ENCODE measurements around the gene PPP1R13B. TPM values are rescaled to one million over a fixed set of nuclear protein-coding genes. Genes with fewer than 3 reads are reported as not detected.

PPP1R13B gene
- polyA plus RNA-seq, 4 donors: 26.0 to 41.4 (median 33.3) TPM

- no peak for DNase-seq (ENCODE audit: low read depth in 4 of 4, low spot score in 2 of 4)
Observed at GRCh38 chr14:103881268-103882201, 34.2 kb upstream of the PPP1R13B start.

DNA sequence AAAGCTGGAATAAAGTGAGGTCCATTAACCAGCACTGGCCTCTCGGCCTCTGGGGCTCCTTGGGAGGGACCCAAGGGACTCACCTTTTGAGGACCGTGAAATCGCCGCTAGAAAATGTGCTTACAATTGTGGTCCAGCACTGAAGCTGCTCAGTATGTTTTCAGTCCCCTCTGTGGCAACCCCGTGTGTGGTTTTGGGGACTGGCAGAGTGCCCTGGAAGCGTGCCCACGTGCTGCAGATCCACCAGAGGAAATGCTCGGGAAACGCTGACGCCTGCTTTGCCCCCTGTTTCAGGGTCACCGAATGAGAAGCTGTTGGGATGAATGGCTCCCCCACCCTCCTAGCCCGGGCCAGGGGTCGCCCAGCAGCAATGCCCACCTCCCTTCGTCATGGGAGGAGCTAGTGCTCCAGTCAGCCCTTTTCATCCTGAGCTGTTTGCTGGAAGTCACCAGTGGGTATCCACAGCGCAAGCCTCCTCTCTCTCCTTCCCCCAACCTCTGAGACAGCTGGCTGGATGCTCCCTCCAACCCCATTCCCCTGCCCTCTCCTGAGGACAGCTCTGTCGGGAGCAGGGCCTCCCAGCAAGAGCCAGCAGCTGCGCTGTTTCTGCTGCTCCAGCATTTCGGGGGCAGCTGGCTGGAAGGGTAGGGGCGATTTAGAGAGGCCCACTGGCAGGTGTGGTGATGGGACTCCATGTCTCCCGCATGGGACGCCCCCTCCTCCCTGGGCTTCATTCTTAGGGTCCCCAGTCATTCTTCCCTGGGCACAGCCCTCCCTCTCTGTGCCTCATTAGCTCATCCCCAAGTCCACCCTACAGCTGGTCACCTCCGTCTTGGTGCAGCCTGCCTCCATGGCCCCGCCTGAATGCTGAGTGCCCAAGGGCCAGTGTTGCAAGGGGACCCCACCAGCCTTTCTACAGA is 33.2 kb upstream of the PPP1R13B start:
- DNase-seq (ENCODE audit: low read depth in 4 of 4, low spot score in 2 of 4): no peak

- peak in 1 of 4 donors; percentile 42 for DNase-seq (ENCODE audit: low read depth in 4 of 4, low spot score in 2 of 4)
Observed at GRCh38 chr14:103879570-103880347, 32.4 kb upstream of the PPP1R13B start.

GRCh38 chr14:103879118-103879569 is 31.8 kb upstream of the PPP1R13B start:
- no peak for DNase-seq (ENCODE audit: low read depth in 4 of 4, low spot score in 2 of 4)

GRCh38 chr14:103878180-103878579 is 30.8 kb upstream of the PPP1R13B start:
- no peak for DNase-seq (ENCODE audit: low read depth in 4 of 4, low spot score in 2 of 4)

DNA sequence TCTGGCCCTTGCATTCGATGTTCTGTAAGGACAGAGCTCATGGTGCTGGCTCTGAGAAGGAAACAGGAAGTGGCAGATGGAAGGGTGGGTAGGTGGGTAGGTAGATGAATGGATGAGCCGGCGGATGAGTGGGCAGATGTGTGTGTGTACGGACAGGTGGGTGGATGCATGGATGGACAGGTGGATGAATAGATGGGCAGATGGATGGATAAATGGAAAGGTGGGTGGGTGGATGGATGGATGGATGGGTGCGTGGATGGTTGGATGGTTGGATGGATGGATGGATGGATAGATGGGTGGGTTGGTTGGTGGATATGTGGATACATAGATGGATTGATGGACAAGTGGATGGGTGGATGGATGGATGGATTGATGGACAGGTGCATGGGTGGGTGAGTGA is 27.6 kb upstream of the PPP1R13B start:
- no peak for DNase-seq (ENCODE audit: low read depth in 4 of 4, low spot score in 2 of 4)

DNA sequence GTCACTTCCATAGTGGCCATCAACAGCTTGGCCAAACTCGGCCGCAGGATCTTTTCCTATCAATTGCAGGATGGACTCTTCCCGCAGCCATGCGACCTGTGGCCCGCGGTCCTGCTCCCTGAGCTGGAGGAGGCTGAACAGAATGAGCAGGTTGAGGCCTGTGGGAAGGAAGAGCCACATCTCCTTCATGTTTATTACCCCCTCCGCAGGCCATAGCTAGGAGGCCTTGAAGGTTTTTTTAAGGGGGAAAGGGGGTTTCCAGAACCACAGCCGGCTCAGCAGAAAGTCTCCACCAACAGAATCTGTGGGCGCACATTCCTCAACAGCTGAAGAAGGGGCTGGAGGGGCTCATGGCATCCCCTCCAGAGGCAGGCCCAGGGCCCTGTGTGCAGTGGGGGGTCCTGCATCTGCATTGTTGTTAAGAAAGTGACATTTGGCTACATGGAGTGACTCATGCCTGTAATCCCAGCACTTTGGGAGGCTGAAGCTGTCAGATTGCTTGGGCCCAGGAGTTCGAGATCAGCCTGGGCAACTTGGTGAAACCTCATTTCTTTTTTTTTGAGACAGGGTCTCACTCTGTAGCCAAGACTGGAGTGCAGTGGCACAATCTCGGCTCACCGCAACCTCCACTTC is 25.2 kb upstream of the PPP1R13B start:
- no peak for DNase-seq (ENCODE audit: low read depth in 4 of 4, low spot score in 2 of 4)

DNA sequence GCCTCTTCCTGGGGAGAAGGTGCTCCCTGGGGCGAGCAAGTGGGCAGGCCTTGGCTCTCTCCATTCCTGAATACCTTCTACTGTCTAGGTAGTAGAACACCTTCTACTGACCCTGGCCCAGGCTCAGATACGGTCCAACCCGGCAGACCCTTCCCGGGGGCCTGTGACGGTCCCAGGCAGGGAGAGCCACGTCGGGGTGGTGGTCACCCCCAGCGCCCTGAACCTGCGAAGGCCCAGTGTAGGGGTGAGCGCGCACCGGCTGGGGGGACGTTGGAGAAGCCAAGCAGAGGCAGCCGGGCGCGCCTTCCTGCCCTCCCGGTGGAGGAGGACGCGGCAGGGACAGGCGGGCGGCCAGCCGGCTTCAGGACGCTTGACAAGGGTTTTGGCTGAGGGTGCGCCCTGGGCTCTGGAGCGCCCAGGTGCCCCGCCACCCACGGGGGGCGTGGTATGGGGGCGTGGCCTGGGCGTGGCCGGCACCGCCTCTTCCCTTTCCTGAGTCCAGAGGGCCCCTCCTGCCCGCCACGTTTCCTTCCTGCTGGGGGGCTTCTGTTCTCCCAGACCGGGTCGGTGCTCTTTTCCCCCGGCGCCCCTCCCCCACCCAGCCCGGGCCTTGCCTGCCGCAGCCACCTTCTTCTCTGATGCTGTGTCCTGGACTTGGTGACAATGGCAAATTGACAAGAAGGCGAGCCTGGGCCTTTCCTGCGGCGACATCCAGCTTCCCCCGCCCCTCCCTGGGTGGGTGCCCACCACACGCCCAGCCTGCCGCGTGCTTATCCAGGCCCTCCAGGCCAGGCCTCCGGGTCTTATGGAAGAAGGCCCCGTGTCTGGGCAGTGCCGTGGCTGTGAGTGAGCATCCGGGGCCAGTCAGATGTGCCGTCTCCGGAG is 24.5 kb upstream of the PPP1R13B start:
- peak in 1 of 4 donors; percentile 29 for DNase-seq (ENCODE audit: low read depth in 4 of 4, low spot score in 2 of 4)

DNA sequence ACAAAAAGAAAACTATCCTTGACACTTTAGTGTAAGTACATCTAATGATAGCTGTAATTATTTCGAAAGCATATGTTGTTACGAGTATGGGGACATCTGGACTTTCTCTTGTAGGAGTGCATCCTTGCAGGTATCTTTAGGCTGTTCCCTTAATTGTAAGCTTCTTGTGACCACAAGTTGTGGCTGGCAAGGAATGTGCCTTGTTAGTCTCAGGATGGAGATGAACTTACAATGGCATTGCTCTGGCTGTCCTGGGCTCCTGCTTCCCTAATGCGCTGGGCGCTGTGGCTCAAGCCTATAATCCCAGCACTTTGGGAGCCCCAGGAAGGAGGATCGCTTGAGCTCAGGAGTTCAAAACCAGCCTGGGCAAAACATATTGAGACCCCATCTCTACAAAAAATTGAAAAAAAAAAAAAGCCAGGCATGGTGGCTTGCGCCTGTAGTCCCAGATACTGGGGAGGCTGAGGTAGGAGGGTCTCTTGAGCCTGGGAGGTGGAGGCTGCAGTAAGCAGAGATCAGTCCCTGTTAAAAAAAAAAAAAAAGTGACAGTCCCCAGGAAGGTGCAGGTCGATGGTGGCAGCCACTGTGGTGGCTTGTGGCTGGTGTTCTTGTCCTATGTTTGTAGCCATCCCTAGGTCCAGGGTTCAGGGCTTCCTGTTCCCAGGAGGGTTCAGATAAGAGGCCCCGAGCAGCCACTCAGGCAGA is 23.7 kb upstream of the PPP1R13B start:
- DNase-seq (ENCODE audit: low read depth in 4 of 4, low spot score in 2 of 4): no peak

DNA sequence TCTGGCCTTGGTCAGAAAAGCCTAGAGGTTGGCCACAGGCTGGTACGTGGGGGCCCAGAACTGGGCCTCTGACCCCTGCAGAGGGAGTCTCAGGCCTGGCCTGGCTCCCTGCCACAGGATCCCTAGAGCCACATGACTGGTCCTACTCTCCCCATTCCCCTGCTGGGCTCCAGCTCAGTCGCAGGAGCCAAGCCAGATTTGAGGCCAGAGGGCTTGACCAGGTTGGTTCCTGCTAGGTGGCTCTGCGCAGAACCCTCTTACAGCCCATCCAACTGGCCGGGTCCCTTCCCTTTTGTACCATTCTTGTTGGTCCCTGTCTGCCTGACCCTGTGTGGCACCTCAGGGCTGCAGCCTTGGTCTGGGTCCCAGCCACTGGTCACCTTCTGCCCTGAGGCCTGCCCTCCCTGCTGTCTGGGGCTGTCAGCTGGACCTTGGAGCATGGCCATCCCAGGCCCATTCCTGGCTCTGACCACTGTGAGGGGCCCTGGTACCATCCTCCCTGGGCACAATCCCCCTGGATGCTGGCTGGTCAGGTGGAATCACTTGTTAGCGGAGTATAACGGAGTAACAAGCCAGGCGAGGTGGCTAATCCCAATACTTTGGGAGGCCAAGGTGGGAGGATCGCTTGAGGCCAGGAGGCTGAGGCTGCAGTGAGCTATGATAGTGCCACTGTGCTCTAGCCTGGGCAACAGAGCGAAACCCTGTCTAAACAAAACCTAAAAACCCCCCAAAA is 22.9 kb upstream of the PPP1R13B start:
- no peak for DNase-seq (ENCODE audit: low read depth in 4 of 4, low spot score in 2 of 4)

GRCh38 chr14:103869406-103870143 is 22.2 kb upstream of the PPP1R13B start:
- no peak for DNase-seq (ENCODE audit: low read depth in 4 of 4, low spot score in 2 of 4)

- no peak for DNase-seq (ENCODE audit: low read depth in 4 of 4, low spot score in 2 of 4)
Observed at GRCh38 chr14:103868242-103868897, 21.0 kb upstream of the PPP1R13B start.

DNA sequence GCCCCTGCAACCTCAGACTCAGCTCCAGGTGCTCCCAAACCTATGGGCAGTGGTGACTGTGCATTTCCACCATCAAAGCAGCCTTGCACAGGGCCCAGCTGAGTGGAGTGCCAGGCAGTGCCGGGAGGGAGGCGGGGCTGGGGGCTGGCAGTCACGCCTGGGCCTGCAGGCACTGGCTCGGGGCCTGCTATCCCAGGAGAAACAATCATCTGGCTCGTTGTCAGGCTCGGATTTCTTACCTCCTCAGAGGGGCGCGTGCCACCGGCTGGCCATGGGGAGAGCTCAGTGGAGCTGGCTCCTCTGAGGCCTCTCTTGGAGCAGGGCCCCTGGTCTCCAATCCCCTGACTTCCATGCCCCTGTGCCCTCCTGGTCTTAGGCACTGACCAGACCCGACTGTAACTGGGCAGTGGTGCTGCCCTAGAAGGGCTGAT is 20.2 kb upstream of the PPP1R13B start:
- DNase-seq (ENCODE audit: low read depth in 4 of 4, low spot score in 2 of 4): no peak

DNA sequence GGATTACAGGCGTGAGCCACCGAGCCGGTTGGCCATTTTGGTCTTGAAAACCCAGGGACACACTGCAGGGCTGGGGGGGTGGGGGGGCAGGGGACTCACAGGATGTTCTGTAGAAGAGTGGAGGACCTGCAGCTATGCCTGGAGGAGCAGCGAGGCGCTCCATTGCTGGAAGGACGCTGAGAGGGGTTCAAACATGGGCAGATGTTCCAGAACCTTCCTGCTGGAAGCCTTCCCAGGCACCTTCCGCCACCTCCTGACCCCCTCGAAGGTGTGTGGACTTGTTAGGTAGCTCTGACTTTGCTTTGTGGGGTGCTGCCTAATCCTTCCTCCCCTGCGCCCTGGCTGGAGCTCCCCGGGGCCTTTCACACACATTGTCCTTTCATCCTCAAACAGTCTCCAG is 19.6 kb upstream of the PPP1R13B start:
- DNase-seq (ENCODE audit: low read depth in 4 of 4, low spot score in 2 of 4): no peak

DNA sequence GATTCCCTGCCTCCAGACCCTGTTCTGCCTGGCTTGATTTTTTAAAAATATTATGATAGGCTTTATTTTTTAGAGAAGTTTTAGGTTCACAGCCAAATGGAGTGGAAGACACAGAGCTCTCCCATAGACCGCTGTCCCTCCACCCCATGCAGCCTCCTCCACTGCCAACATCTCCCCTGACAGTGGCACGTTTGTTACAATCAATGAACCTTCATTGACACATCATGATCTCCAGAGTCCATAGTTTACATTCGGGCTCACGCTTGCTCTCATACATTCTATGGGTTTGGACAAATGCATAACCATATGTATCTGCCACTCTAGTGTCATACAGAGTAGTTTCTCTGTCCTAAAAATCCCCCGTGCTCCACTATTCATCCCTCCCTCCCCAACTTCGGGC is 15.9 kb upstream of the PPP1R13B start:
- no peak for DNase-seq (ENCODE audit: low read depth in 4 of 4, low spot score in 2 of 4)

DNA sequence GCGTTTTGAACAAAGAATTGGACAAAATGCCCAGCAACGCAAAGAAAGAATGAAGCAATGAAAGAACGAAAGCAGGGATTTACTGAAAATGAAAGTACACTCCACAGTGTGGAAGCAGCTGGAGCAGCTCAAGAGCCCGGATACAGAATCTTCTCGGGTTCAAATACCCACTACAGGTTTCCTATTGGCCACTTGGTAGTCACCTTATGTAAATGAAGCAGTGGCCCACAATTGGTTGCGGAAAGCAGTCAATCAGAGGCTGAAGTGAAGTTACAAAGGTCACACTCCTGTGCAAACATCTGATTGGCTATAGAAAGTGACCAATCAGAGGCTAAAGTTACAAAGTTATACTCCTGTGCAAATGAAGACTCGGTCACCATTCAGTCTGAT is 15.0 kb upstream of the PPP1R13B start:
- DNase-seq (ENCODE audit: low read depth in 4 of 4, low spot score in 2 of 4): no peak

All from left renal cortex interstitium (tissue), 4 donors.